GM21717 (cell line): Measurements from ENCODE around the gene EIF4E3.

Source experiments
- ATAC-seq: cut with Tn5 transposase; IDR thresholded peaks from one replicate; pipeline ENCODE4 v1.9.1; 2021; ENCODE audit warnings: mild to moderate bottlenecking, moderate library complexity; ENCODE audit not compliant: unreplicated experiment

Gene EIF4E3

GRCh38 chr3:71692139-71692538 is 33.1 kb downstream of the EIF4E3 start:
- ATAC-seq = no peak

- no peak for ATAC-seq
Observed at GRCh38 chr3:71690341-71690841, 34.8 kb downstream of the EIF4E3 start.

GRCh38 chr3:71689291-71689690 is 35.9 kb downstream of the EIF4E3 start:
- no peak for ATAC-seq

GRCh38 chr3:71688121-71688520 is 37.1 kb downstream of the EIF4E3 start:
- ATAC-seq = no peak

GRCh38 chr3:71685686-71686085 is 39.5 kb downstream of the EIF4E3 start:
- ATAC-seq = no peak

GRCh38 chr3:71684757-71685386 is 40.3 kb downstream of the EIF4E3 start:
- no peak for ATAC-seq

GRCh38 chr3:71684046-71684756 is 41.0 kb downstream of the EIF4E3 start:
- no peak for ATAC-seq

- no peak for ATAC-seq
Observed at GRCh38 chr3:71681224-71681668, 44.0 kb downstream of the EIF4E3 start.

GRCh38 chr3:71680603-71681002 is 44.6 kb downstream of the EIF4E3 start:
- no peak for ATAC-seq

GRCh38 chr3:71676931-71677330 is 48.3 kb downstream of the EIF4E3 start:
- no peak for ATAC-seq

- no peak for ATAC-seq
Observed at GRCh38 chr3:71673486-71673885, 51.7 kb downstream of the EIF4E3 start.

GRCh38 chr3:71672807-71673206 is 52.4 kb downstream of the EIF4E3 start:
- no peak for ATAC-seq

GRCh38 chr3:71672340-71672739 is 52.9 kb downstream of the EIF4E3 start:
- no peak for ATAC-seq

- ATAC-seq = no peak
Observed at GRCh38 chr3:71671216-71671845, 53.9 kb downstream of the EIF4E3 start.

- ATAC-seq = no peak
Observed at GRCh38 chr3:71662568-71662967, 62.6 kb downstream of the EIF4E3 start.

GRCh38 chr3:71662056-71662455 is 63.1 kb downstream of the EIF4E3 start:
- no peak for ATAC-seq

- ATAC-seq = no peak
Observed at GRCh38 chr3:71659864-71660591, 65.2 kb downstream of the EIF4E3 start.

- no peak for ATAC-seq
Observed at GRCh38 chr3:71657831-71658530, 67.2 kb downstream of the EIF4E3 start.

- ATAC-seq = no peak
Observed at GRCh38 chr3:71655061-71655460, 70.1 kb downstream of the EIF4E3 start.

- no peak for ATAC-seq
Observed at GRCh38 chr3:71653414-71653807, 71.8 kb downstream of the EIF4E3 start.
